ENCODE measurements around the gene STK24.

DNA sequence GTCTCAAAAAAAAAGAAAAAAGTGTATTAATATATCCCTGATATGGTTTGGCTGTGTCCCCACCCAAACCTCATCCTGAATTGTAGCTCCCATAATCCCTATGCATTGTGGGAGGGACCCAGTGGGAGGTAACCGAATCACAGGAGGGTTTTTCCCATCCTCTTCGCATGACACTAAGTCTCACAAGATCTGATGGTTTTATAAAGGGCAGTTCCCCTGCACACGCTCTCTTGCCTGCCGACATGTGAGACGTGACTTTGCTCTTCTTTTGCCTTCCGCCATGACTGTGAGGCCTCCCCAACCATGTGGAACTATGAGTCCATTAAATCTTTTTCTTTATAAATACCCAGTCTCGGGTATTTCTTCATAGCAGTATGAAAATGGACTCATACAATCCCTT is 17.7 kb downstream of the STK24 start:
- TF ChIP-seq POLR2A (IDR thresholded peaks at IDR 0.05; ENCODE audit: low read depth, low read length) (no peak), MAZ (IDR thresholded peaks at IDR 0.05; ENCODE audit: borderline replicate concordance, low read depth, low read length) (no peak), SMC3 (IDR thresholded peaks at IDR 0.05; ENCODE audit: low read depth, low read length) (no peak), CHD1 (IDR thresholded peaks at IDR 0.05; ENCODE audit: low read depth, low read length) (no peak), MAFK (IDR thresholded peaks at IDR 0.05; ENCODE audit: low read depth, low read length) (no peak), CEBPB (IDR thresholded peaks at IDR 0.05; ENCODE audit: low read depth, low read length) (no peak), MXI1 (IDR thresholded peaks at IDR 0.05; ENCODE audit: borderline replicate concordance, low read depth, low read length) (no peak), RCOR1 (IDR thresholded peaks at IDR 0.05; ENCODE audit: insufficient replicate concordance, low read length) (no peak)
- TF ChIP-seq, protein P1, sequence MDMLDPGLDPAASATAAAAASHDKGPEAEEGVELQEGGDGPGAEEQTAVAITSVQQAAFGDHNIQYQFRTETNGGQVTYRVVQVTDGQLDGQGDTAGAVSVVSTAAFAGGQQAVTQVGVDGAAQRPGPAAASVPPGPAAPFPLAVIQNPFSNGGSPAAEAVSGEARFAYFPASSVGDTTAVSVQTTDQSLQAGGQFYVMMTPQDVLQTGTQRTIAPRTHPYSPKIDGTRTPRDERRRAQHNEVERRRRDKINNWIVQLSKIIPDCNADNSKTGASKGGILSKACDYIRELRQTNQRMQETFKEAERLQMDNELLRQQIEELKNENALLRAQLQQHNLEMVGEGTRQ (IDR thresholded peaks at IDR 0.05; ENCODE audit: low read depth, low read length) = no peak
- TF ChIP-seq, protein P2, sequence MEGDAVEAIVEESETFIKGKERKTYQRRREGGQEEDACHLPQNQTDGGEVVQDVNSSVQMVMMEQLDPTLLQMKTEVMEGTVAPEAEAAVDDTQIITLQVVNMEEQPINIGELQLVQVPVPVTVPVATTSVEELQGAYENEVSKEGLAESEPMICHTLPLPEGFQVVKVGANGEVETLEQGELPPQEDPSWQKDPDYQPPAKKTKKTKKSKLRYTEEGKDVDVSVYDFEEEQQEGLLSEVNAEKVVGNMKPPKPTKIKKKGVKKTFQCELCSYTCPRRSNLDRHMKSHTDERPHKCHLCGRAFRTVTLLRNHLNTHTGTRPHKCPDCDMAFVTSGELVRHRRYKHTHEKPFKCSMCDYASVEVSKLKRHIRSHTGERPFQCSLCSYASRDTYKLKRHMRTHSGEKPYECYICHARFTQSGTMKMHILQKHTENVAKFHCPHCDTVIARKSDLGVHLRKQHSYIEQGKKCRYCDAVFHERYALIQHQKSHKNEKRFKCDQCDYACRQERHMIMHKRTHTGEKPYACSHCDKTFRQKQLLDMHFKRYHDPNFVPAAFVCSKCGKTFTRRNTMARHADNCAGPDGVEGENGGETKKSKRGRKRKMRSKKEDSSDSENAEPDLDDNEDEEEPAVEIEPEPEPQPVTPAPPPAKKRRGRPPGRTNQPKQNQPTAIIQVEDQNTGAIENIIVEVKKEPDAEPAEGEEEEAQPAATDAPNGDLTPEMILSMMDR (conservative IDR thresholded peaks at IDR 0.05; ENCODE audit: low read depth, low read length) = no peak
